SK-N-SH treated with all-trans-retinoic acid at 6 μM for 48 hours (cell line): ENCODE data around the gene APMAP.

Experiments used
- ATAC-seq: fragments of 200-7000 bp; cut with Tn5 transposase; 3 replicates; pipeline ENCODE4 v1.9.1; 2020; ENCODE audit warnings: mild to moderate bottlenecking, moderate library complexity
- ARNTL ChIP-seq: fragments of 450-650 bp; formaldehyde crosslinking; IDR thresholded peaks from 2 replicates; pipeline ENCODE4 v1.5.0; 2020; ENCODE audit warnings: low read depth, mild to moderate bottlenecking, moderate library complexity, borderline replicate concordance
- CSDC2 ChIP-seq: fragments of 250-450 bp; sonication (Bioruptor Pico); IDR thresholded peaks from 2 replicates; pipeline ENCODE4 v1.5.0; 2020; ENCODE audit warnings: mild to moderate bottlenecking, moderate library complexity
- CSRNP3 ChIP-seq: fragments of 250-450 bp; sonication (Bioruptor Pico); IDR thresholded peaks from 2 replicates; pipeline ENCODE4 v1.5.1; 2021; ENCODE audit warnings: mild to moderate bottlenecking, moderate library complexity
- ESRRG ChIP-seq: fragments of 250-450 bp; sonication (Bioruptor Pico); IDR thresholded peaks from 2 replicates; pipeline ENCODE4 v1.6.1; 2021; ENCODE audit warnings: mild to moderate bottlenecking
- GLIS3 ChIP-seq: fragments of 250-450 bp; sonication (Bioruptor Pico); IDR thresholded peaks from 2 replicates; pipeline ENCODE4 v1.5.0; 2020; ENCODE audit warnings: mild to moderate bottlenecking, moderate library complexity
- ISL1 ChIP-seq: fragments of 250-450 bp; sonication (Bioruptor Pico); IDR thresholded peaks from 2 replicates; pipeline ENCODE4 v2.1.2; 2022; ENCODE audit warnings: mild to moderate bottlenecking, moderate library complexity
- POU6F1 ChIP-seq: fragments of 250-450 bp; sonication (Bioruptor Pico); IDR thresholded peaks from 2 replicates; pipeline ENCODE4 v1.8.0; 2021; ENCODE audit warnings: low read depth, mild to moderate bottlenecking, moderate library complexity, borderline replicate concordance
- RARB ChIP-seq: fragments of 250-450 bp; sonication (Bioruptor Pico); IDR thresholded peaks from 2 replicates; pipeline ENCODE4 v1.8.0; 2021; ENCODE audit warnings: mild to moderate bottlenecking, moderate library complexity
- SNAI2 ChIP-seq: fragments of 250-450 bp; sonication (Bioruptor Pico); IDR thresholded peaks from 2 replicates; pipeline ENCODE4 v1.5.0; 2020; ENCODE audit warnings: mild to moderate bottlenecking, moderate library complexity
- TCF4 ChIP-seq: fragments of 250-450 bp; sonication (Bioruptor Pico); IDR thresholded peaks from 2 replicates; pipeline ENCODE4 v1.8.0; 2021; ENCODE audit warnings: mild to moderate bottlenecking, moderate library complexity, borderline replicate concordance
- TOX ChIP-seq: fragments of 250-450 bp; sonication (Bioruptor Pico); IDR thresholded peaks from 2 replicates; pipeline ENCODE4 v1.8.0; 2021; ENCODE audit warnings: mild to moderate bottlenecking, moderate library complexity, borderline replicate concordance
- ZC3H10 ChIP-seq: fragments of 250-450 bp; sonication (Bioruptor Pico); IDR thresholded peaks from 2 replicates; pipeline ENCODE4 v1.5.1; 2021; ENCODE audit warnings: mild to moderate bottlenecking, moderate library complexity
- ZFP30 ChIP-seq: fragments of 450-650 bp; formaldehyde crosslinking; IDR thresholded peaks from 2 replicates; pipeline ENCODE4 v1.5.0; 2022; ENCODE audit warnings: mild to moderate bottlenecking, moderate library complexity
- ZNF565 ChIP-seq: fragments of 450-650 bp; formaldehyde crosslinking; conservative IDR thresholded peaks from 2 replicates; pipeline ENCODE4 v1.5.0; 2020; ENCODE audit warnings: low read depth, mild to moderate bottlenecking, moderate library complexity
- ZNF70 ChIP-seq: fragments of 450-650 bp; formaldehyde crosslinking; IDR thresholded peaks from 2 replicates; pipeline ENCODE4 v1.5.0; 2020; ENCODE audit warnings: mild to moderate bottlenecking, moderate library complexity
- TF ChIP-seq, protein P1 (sequence below): fragments of 250-450 bp; sonication (Bioruptor Pico); IDR thresholded peaks from 2 replicates; pipeline ENCODE4 v1.5.0; 2020; ENCODE audit warnings: mild to moderate bottlenecking, moderate library complexity

Gene APMAP

GRCh38 chr20:24960861-24961260 lies 31.7 kb downstream of the APMAP start:
- no peak for ATAC-seq
- TF ChIP-seq ISL1 (CRISPR knock-in tag), result no peak
- TF ChIP-seq TCF4 (CRISPR knock-in tag), result no peak
- no peak for TF ChIP-seq CSRNP3 (CRISPR knock-in tag)
- no peak for TF ChIP-seq GLIS3 (CRISPR knock-in tag)
- TF ChIP-seq ESRRG (CRISPR knock-in tag), result no peak
- TF ChIP-seq TOX, result no peak
- TF ChIP-seq ARNTL (CRISPR knock-in tag), result no peak
- no peak for TF ChIP-seq POU6F1 (CRISPR knock-in tag)
- TF ChIP-seq, protein P1, sequence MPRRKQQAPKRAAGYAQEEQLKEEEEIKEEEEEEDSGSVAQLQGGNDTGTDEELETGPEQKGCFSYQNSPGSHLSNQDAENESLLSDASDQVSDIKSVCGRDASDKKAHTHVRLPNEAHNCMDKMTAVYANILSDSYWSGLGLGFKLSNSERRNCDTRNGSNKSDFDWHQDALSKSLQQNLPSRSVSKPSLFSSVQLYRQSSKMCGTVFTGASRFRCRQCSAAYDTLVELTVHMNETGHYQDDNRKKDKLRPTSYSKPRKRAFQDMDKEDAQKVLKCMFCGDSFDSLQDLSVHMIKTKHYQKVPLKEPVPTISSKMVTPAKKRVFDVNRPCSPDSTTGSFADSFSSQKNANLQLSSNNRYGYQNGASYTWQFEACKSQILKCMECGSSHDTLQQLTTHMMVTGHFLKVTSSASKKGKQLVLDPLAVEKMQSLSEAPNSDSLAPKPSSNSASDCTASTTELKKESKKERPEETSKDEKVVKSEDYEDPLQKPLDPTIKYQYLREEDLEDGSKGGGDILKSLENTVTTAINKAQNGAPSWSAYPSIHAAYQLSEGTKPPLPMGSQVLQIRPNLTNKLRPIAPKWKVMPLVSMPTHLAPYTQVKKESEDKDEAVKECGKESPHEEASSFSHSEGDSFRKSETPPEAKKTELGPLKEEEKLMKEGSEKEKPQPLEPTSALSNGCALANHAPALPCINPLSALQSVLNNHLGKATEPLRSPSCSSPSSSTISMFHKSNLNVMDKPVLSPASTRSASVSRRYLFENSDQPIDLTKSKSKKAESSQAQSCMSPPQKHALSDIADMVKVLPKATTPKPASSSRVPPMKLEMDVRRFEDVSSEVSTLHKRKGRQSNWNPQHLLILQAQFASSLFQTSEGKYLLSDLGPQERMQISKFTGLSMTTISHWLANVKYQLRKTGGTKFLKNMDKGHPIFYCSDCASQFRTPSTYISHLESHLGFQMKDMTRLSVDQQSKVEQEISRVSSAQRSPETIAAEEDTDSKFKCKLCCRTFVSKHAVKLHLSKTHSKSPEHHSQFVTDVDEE (CRISPR knock-in tag), result no peak
- TF ChIP-seq SNAI2 (CRISPR knock-in tag), result no peak

GRCh38 chr20:24960302-24960801 lies 32.2 kb downstream of the APMAP start:
- ATAC-seq, result no peak
- TF ChIP-seq ZFP30 (CRISPR knock-in tag) (no peak), CSDC2 (CRISPR knock-in tag) (no peak), ZNF70 (CRISPR knock-in tag) (no peak), POU6F1 (CRISPR knock-in tag) (no peak), ZNF565 (CRISPR knock-in tag) (no peak), RARB (CRISPR knock-in tag) (no peak)
- TF ChIP-seq, all 23 proteins: peak for 0

GRCh38 chr20:24959591-24960301 lies 32.8 kb downstream of the APMAP start:
- ATAC-seq, result no peak

GRCh38 chr20:24958506-24959385 lies 33.8 kb downstream of the APMAP start:
- TF ChIP-seq GLIS3 (CRISPR knock-in tag) (no peak), ZC3H10 (CRISPR knock-in tag) (no peak)
- TF ChIP-seq, all 23 proteins: peak for 0
- ATAC-seq, result no peak

More at GRCh38 chr20:24959591-24960301, 32.8 kb downstream of the APMAP start:
- TF ChIP-seq ZC3H10 (CRISPR knock-in tag) (no peak), RARB (CRISPR knock-in tag) (no peak), TOX (no peak), ZNF70 (CRISPR knock-in tag) (no peak), ESRRG (CRISPR knock-in tag) (no peak), ZNF565 (CRISPR knock-in tag) (no peak)
